ENCODE results near the gene METTL15.
"Not testable (repeated sequence)": the region's sequence is repeated elsewhere in the genome, so short reads cannot be mapped to it uniquely, and the experiment has no call there.

The METTL15 gene

DNA sequence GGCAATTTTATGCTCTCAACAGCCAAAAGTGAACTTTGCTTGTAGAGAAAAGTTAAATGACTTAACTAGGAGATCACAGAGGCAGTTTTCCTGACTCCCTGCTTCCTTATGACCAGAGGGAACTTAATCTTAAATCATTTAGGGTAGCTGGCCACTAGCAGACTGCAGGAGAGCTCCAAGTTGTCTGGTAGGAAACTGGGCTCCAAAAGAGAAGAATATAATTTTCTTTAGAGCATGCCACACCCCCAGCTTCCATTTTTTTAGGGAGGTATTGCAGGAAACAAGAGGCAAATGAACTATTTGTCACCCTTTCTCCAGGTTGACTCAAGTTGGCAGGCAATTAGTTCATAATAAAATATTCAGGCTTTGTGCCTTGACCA, 2.6 kb downstream of the METTL15 start:
- no peak for DNase-seq

DNA sequence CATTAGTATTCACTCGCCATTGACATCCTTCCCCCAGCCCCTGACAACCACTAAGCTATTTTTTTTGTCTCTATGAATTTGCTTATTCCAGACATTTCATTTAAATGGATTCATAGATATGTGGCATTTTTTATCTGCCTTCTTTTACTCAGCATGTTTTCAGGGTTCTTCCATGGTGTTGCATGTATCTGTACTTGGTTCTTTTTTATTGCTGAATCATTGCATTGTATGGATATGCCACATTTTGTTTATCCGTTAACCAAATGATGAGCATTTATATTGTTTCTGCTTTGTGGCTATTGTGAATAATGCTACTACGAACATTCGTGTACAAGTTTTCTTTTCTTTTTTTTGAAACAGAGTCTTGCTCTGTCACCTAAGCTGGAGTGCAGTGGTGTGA, 5.9 kb downstream of the METTL15 start:
- DNase-seq = no peak

DNA sequence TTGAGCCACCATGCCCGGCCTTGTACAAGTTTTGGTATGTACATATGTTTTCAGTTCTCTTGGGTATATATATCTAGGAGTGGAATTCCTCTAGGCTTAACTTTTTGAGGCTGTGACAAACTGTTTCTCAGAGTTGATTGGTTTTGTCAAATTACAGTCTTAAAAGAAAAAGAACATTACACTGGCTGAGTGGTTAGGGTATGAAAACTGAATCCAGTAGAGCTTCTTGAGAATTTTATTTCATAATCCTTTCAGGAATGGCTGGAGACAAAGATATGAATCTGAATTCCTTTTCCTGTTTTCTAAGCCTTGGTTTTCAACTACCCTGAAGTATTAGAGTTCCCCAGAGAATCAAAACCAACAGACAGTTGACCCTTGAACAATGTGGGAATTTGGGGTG, 6.5 kb downstream of the METTL15 start:
- no peak for DNase-seq

DNA sequence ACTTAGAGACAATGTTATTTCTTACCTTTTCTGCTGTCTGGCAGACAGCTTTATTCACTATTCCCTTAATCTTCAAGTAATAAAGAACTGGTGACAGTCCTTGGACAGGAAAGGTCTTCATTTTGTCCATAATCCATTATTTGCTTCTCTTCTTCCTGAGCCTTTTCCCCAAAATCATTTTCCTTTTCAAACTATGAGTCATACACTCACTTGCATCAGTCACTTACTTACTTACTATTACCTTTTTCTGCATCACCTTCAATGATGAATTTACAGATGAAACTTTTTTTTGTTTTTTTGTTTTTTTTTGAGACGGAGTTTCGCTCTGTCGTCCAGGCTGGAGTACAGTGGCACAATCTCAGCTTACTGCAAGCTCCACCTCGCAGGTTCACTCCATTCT, 9.5 kb downstream of the METTL15 start:
- no peak for DNase-seq

DNA sequence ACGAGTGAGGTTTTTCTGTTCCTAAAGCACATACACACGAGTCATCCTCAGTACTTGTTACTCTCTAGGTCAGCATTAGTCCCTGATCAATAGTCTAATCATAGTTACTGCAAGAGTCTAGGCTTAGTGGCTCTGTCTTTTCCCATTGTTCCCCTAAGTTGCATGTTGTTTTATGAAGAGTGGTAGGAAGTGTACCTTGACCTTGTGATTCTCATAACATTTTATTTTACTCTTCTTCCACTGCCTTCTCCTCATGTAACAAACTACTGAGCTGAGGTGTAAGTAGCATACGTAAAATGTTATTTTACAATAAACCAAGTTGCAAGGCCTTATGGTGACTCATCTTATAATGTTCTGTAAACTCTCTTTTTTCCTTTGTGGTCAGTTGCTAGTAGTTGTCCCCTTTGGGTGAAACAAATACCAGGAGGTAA, 15.0 kb downstream of the METTL15 start:
- no peak for DNase-seq

DNA sequence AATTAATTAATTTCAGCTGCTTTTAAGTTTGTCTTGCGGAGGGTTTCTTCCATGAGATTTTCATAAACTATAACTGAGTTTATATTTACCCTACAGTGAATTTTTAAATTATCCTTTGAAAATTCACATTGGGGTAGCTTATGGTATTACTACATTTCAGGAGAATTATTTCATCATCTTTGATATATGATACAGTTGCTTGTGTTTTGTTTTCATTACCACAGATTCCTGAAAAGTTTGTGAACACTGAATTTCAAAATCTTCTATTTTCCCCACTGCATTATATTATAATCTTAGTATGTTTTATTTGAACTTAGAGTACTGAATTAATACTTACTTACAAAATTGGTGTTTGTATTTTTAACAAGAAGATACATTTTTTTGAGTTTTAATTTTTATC, 24.4 kb downstream of the METTL15 start:
- DNase-seq = no peak

DNA sequence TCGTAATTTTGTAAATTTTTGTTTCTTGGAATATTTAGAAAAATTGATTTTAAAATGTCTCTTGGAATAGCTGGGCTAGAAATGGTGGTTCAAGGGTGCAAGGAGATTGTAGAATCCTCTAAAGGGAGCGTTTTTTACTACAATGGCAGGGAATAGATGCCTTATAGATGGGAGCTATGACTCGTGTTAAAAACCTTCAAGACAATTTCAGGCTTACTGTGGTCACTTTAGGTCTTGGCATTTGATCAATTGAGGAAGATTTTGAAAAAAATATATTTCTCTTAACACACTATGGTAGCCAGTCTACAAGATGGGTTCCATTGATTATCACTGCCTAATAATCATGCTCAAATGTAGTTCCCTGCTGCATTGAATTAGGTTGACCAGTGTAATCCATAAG, 25.0 kb downstream of the METTL15 start:
- no peak for DNase-seq

DNA sequence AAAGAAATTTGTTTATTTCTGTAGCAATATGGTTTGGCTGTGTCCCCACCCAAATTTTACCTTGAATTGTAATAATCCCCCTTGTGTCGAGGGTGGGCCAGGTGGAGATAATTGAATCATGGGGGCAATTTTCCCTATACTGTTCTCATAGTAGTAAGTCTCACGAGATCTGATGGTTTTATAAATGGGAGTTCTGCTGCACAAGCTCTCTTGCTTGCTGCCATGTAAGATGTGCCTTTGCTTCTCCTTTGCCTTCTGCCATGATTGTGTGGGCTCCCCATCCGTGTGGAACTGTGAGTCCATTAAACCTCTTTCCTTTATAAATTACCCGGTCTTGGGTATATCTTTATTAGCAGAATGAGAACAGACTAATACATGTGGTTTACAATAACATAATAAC, 28.0 kb downstream of the METTL15 start:
- not testable (repeated sequence) for DNase-seq

DNA sequence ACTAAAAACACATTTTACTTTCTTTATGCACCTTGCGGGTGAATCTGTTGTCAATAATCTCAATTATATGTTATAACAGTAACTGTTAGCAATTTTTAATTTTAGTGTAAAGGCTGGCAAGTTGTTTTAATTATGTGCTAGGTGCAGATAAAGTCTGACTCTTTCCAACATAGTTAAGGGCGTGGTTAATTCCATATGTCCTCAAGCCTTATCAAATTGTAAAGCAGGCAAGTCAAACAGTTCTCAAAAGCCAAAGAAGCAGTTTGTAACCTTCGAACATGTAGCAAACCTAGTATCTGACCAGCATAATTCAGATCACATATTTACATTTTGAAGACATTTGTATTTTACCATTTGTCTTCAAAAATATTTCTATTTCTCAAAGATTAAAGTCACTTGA, 29.2 kb downstream of the METTL15 start:
- DNase-seq = no peak

DNA sequence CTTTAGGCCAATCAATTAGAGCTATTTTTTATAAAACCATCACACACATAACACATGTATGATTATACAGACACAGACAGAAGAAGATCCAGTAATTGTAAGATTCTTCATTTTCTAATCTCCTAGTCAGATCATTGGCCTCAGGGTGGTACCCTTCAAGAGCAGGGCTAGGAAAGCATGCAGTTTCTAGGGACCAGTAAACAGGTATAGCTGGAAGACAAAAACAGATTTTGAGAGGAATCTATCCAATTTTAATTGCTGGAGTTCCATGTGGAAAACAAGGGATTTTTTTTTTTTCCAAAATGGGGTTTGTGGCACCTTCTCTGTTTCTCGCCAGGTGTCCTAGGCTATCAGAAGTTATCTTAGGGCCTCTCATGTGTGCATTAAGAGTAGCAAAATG, 29.6 kb downstream of the METTL15 start:
- DNase-seq = no peak

DNA sequence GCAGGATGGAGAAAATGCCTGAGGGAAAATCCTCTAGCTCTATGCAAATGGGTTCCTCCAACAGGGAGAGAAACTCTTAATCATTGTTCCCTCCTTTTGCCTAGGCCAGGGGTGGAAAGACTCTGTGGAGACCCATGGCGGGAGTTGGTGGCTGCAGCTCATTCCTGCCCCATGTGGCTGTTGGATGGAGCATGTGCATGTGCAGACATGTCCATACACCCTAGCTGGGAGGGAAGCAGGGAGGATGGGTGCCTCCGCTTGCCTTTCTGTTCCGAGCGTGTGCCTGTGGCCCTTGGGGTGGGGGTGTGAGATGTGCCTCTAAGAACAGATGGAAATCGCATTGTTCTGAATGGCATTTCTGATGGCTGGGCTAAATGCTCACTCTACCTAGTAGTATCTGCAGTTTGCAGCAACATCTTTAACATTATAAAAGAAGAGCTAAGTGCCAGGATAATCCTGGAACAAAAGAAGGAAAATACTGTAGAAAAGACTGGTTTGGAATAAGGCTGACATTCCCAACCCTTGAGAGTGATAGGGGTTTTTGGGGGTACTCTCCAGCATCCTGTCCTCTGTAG, 31.7 kb downstream of the METTL15 start:
- DNase-seq = no peak

DNA sequence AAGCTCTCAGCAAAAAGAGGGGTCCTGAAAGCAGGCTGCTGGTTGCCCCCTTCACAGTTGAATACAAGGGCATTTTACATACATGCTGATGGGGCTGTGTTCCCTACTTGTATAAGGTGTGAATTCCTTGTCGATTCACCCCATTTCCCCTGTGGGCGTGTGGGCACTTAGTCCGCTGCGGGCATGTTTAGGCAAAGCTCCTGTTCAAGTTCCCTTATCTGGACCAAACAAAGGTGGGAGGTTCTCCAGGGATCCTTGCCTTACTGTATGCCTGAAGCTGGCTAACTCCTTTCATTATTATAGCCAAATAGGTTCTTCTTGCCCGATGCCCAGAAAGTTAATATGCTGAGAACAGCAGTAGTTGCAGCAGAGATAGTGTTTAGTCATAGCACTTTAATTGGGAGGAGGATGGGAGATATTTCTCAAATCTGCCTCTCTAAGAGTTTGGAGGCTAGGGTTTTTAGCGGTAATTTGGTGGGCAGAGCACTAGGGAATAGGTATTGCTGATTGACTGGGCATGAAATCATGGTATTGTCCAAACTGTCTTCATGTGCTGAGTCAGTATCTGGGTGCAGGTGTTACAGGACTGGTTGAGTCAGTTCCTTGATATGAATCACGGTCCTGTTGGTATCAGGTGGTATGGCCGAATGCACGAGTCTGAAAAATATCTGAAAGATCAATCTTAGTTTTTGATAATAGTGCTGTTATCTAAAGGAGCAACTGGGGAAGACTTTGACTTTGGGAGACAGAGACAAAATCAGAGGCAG, 32.7 kb downstream of the METTL15 start:
- no peak for DNase-seq

DNA sequence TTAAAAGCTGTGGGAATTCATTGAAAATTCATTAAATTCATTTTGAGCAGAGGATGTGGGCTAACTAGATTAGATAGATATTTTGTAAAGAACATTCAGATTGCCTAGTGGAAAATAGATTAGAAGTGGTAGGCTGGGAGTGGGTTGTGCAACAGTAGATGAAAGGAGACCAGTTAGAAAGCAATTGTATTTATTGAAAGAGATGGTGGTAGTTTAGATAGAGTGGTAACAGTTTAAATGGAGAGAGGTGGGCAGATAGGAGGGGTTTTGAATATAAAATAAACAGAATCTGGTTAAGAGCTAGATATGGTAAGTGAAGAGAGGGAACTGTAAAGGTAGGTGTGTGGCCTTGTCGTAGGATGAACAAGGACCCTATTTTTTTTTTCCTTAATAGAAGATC, 34.5 kb downstream of the METTL15 start:
- no peak for DNase-seq

DNA sequence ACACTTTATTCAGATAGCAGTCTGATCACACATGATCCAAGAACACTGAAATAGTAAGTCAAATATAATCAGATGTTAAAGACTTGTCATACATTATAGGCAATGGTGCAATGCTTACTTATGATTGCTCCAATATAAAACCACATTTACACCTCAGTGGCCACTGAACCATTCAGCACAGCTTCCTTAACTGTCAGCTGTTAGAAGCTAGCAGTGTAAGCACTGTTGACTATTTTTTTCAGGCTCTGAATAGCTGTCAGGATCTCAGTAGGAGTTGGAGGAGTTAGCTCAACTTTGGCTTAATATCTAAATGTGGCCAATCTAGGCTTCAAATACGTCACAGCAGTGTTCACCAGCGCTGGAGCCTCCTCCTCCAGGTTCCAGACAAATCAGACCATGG, 36.6 kb downstream of the METTL15 start:
- no peak for DNase-seq

DNA sequence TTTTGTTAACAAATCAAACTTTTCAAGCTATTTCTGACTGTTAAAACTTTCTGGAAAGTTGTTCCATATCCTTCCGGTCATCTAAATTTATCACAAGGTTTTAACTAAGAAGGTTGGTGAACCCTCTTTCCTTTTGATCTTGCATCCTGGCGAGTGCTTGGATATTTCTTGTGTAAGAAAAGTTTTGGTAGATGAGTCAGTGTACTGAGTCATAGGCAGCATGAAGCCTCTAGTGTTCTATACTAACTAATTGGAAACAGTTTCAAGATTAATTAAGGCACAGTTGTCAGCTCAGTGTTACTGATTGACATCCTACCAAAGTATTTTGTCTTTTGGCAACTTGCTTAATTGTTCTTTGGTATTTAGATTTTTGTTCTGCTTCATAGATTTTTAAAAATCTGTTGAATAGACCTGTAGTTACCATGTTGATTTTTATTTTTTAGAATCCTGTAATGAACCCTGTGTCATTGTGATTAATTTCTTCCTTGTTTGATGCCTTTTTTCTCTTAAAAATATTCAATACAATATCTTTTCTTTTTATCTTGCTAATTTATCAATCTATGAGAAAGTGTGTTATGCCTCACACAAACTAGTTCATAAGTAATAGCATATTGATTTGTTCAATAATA, 38.0 kb downstream of the METTL15 start:
- no peak for DNase-seq

DNA sequence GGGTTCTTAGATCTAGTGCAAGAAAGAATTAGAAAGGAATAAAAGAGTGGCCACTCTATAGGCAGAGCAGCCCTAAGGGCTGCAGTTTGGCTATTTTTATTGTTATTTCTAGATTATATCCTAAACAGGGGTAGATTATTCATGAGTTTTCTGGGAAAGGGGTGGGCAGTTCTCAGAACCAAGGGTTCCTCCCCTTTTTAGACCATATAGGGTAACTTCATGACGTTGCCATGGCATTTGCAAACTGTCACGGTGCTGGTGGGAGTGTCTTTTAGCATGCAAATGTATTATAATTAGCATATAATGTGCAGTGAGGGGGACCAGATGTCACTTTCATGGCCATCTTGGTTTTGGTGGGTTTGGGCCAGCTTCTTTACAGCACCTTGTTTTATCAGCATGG, 44.6 kb downstream of the METTL15 start:
- DNase-seq = no peak

DNA sequence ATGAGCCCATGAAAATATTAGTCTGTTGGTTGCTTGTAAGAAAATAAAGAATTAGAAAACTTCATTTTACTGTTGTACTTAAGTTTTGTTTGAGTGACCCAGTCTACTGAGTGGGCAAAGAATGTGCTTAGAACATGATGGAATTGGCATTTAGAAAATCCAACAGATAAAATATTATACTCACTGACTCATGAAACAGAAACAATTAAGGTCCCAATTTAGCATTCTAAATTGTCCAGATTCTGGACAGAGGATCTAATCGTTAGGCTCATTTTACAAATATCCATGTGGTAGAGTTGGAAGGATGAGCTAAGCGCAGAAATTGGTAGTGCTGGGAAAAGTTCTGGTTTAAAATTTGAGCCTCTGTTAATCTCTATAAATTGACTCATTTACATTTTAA, 45.4 kb downstream of the METTL15 start:
- DNase-seq = no peak

DNA sequence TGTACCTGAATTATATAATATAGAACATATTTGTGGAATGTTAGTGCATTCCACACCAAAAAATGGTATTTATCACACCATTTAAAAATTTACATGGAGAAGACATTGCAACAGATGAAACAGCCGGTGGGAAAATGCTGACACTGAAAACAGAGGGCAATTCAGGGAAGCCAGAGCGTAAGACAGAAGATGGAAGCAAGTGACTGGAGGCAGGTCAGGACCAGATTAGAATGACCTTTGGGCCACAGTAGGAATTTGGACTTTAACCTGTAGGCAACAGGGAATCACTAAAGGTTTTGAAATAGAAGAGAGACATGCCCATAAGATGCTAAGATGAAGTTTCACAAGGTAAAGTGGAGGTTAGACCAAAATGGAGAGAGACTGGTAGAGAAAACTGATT, 60.5 kb downstream of the METTL15 start:
- DNase-seq = no peak

DNA sequence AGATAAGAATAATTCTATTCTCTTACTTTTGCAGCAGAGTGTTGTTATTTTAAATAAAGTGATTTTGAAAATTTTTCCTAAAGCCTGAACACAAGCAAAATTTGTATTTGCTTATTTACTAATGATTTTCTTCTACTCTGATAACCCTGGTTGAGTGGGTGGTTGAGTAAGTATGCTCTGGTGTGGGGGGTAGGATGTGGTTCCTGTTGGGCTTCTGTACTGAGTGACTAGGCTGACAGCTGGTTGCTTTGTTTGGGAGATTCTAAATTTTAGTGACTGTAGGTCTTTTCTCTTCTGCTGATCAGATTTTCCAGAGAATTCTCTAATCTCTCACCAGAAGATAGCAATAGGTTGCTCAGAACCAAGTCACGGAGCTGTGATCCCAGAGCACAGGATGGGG, 61.6 kb downstream of the METTL15 start:
- DNase-seq = no peak

DNA sequence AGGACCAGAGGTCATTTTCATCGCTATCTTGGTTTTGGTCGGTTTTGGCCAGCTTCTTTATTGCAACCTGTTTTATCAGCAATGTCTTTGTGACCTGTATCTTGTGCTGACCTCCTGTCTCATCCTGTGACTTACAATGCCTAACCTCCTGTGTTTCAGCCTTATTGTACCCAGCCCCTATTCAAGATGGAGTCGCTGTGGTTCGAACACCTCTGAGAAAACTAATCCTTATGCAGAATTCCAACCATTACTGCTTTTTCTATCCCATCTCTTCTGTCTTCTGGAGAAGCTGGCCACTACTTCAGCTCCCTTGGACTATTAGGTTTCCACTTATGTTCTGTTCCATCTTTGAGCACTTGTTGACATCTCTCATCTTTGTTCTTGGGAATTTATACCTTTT, 62.6 kb downstream of the METTL15 start:
- no peak for DNase-seq

DNA sequence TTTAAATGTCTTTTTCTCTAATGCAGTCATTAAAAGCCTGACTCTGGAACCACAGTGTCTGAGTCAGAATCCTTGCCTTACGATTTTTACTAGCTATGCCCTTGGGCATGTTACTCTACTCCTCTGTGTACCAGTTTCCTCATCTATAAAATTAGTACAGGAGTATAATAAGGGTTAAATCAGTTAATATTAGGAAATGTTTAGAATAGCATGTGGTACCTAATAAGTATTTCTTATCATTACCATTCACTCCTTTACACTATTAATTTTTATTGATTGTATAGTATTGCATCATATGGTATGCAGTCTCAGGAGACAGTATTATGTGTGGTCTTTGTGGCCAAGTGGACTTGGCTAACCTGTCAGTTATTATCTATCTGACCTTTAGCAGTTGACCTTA, 68.2 kb downstream of the METTL15 start:
- DNase-seq = no peak

DNA sequence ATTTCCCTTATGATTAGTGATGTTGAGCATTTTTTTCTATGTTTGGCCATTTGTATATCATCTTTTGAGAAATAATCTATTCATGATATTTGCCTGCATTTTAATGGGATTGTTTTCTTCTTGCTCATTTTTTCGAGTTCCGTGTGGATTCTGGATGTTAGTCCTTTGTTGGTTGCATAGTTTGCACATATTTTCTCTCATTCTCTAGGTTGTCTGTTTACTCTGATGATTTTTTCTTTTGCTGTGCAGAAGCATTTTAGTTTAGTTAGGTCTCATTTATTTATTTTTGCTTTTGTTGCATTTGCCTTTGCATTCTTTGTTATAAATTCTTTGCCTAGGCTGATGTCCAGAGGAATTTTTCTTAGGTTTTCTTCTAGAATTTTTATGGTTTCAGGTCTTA, 87.3 kb downstream of the METTL15 start:
- no peak for DNase-seq

DNA sequence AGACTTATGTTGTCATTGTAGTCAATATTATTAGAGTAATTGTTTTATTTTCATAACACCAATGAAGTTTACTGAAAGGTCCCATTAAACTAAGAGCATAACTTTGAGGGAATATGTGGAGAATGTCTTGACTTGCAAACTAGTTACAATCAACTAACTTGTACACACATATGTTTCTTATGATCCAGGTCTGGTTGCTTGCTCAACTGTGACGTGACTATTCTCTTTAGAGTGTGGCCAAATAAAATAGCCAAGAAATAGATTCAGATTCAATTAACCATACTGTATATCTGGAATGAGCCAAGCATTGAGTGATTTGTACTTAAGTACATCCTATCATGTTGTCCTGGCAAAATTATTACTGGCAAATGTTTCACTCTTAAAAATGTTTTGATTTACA, 101.7 kb downstream of the METTL15 start:
- no peak for DNase-seq

DNA sequence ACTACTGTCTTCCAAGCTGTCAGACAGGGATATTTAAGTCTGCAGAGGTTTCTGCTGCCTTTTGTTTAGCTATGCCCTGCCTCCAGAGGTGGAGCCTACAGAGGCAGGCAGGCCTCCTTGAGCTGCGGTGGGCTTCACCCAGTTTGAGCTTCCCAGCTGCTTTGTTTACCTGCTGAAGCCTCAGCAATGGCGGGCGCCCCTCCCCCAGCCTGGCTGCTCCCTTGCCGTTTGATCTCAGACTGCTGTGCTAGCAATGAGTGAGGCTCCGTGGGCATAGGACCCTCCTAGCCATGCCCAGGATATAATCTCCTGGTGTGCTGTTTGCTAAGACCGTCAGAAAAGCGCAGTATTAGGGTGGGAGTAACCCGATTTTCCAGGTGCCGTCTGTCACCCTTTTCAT, 113.9 kb downstream of the METTL15 start:
- DNase-seq = not testable (repeated sequence)

DNA sequence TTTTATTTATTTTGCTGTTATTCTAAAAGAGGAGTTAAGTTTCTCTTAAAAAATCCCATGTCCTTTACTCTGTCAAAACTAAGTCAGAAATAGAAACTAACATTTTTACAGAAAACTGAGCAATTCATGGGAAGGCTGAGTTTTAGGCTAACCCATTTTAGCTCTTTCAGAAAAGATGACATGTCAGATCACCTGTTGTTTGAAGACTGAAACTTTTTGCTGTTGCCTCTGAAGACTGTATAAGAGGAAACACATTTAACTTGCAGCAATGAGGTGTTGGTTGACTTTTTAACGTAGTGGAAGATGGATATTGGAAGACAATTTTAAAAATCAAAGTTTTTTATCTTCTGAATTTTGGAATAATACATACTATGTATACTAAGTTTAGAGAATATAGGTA, 115.4 kb downstream of the METTL15 start:
- no peak for DNase-seq

Measured in RPMI8226 (cell line).